Measurements from ENCODE around the gene TMEM203. TPM values are rescaled to one million over a fixed set of nuclear protein-coding genes. Genes with fewer than 3 reads are reported as not detected.

Gene TMEM203
- total and polyA plus RNA-seq, 2 experiments from 2014 or later: 32.7 to 53.4 TPM

DNA sequence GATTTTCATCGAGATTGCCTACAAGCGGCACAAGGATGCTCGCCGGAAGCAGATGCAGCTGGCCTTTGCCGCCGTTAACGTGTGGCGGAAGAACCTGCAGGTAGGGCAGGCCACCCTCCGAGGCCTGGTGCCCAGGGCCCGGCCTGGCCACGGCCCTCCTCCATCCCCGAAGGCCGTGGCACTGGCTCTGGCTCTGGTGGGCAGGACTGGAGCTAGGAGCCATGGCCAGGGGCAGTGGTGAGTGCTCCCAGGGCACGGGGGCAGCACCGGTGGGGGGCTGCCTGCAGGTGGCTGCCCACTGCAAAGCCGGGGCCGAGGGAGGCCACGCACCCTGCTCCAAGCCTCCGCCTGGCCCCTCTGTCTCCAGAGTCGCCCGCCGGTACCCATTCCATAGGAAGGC is 41.6 kb downstream of the TMEM203 start:
- no peaks in the 10 kb centered on the region for H3K36me3 Mint-ChIP-seq (ENCODE audit: low read depth)
- Histone ChIP-seq H3K36me3 (ENCODE audit: insufficient read depth) (no peaks in the 10 kb centered on the region), H3F3A (replicated peaks; ENCODE audit: low read depth) (no peaks in the 10 kb centered on the region), H4K20me1 (replicated peaks; ENCODE audit: insufficient read depth) (no peaks in the 10 kb centered on the region), H3K4me1 (ENCODE audit: insufficient read depth) (no peaks in the 10 kb centered on the region; the same call in 1 of the 2 replicates), H3K4me3 (peak overlapping the region; percentile 62; the same call in 1 of the 2 replicates), H3K9me2 (ENCODE audit: insufficient read depth) (no peaks in the 10 kb centered on the region), H3K27ac (ENCODE audit: low read depth) (no peak overlapping the region), H2AFZ (no peak overlapping the region), H3K79me2 (replicated peaks; ENCODE audit: insufficient read depth) (no peaks in the 10 kb centered on the region), H3K27me3 (ENCODE audit: insufficient read depth) (peaks cover 86% of the 10 kb centered on the region), H3K4me2 (peak overlapping the region; percentile 82)
- ATAC-seq (no peak), DNase-seq (ENCODE audit: low spot score) (no peak)
- peak overlapping the region; percentile 69 for H3K4me3 Mint-ChIP-seq
- no peak overlapping the region for H3K27ac Mint-ChIP-seq
- no peaks in the 10 kb centered on the region for H3K9me3 Mint-ChIP-seq
- no peak for TF ChIP-seq CREB1 (CRISPR knock-in tag; IDR thresholded peaks at IDR 0.05; ENCODE audit: low read depth)
- TF ChIP-seq, protein P1, sequence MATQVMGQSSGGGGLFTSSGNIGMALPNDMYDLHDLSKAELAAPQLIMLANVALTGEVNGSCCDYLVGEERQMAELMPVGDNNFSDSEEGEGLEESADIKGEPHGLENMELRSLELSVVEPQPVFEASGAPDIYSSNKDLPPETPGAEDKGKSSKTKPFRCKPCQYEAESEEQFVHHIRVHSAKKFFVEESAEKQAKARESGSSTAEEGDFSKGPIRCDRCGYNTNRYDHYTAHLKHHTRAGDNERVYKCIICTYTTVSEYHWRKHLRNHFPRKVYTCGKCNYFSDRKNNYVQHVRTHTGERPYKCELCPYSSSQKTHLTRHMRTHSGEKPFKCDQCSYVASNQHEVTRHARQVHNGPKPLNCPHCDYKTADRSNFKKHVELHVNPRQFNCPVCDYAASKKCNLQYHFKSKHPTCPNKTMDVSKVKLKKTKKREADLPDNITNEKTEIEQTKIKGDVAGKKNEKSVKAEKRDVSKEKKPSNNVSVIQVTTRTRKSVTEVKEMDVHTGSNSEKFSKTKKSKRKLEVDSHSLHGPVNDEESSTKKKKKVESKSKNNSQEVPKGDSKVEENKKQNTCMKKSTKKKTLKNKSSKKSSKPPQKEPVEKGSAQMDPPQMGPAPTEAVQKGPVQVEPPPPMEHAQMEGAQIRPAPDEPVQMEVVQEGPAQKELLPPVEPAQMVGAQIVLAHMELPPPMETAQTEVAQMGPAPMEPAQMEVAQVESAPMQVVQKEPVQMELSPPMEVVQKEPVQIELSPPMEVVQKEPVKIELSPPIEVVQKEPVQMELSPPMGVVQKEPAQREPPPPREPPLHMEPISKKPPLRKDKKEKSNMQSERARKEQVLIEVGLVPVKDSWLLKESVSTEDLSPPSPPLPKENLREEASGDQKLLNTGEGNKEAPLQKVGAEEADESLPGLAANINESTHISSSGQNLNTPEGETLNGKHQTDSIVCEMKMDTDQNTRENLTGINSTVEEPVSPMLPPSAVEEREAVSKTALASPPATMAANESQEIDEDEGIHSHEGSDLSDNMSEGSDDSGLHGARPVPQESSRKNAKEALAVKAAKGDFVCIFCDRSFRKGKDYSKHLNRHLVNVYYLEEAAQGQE (IDR thresholded peaks at IDR 0.05; ENCODE audit: unreplicated experiment): no peak
- TF ChIP-seq NANOG (IDR thresholded peaks at IDR 0.05; ENCODE audit: borderline replicate concordance): no peak
- no peak for TF ChIP-seq EZH2phosphoT487 (IDR thresholded peaks at IDR 0.05; ENCODE audit: unreplicated experiment)
- no peak for TF ChIP-seq ZNF114 (CRISPR knock-in tag; IDR thresholded peaks at IDR 0.05)
- TF ChIP-seq, protein P2, sequence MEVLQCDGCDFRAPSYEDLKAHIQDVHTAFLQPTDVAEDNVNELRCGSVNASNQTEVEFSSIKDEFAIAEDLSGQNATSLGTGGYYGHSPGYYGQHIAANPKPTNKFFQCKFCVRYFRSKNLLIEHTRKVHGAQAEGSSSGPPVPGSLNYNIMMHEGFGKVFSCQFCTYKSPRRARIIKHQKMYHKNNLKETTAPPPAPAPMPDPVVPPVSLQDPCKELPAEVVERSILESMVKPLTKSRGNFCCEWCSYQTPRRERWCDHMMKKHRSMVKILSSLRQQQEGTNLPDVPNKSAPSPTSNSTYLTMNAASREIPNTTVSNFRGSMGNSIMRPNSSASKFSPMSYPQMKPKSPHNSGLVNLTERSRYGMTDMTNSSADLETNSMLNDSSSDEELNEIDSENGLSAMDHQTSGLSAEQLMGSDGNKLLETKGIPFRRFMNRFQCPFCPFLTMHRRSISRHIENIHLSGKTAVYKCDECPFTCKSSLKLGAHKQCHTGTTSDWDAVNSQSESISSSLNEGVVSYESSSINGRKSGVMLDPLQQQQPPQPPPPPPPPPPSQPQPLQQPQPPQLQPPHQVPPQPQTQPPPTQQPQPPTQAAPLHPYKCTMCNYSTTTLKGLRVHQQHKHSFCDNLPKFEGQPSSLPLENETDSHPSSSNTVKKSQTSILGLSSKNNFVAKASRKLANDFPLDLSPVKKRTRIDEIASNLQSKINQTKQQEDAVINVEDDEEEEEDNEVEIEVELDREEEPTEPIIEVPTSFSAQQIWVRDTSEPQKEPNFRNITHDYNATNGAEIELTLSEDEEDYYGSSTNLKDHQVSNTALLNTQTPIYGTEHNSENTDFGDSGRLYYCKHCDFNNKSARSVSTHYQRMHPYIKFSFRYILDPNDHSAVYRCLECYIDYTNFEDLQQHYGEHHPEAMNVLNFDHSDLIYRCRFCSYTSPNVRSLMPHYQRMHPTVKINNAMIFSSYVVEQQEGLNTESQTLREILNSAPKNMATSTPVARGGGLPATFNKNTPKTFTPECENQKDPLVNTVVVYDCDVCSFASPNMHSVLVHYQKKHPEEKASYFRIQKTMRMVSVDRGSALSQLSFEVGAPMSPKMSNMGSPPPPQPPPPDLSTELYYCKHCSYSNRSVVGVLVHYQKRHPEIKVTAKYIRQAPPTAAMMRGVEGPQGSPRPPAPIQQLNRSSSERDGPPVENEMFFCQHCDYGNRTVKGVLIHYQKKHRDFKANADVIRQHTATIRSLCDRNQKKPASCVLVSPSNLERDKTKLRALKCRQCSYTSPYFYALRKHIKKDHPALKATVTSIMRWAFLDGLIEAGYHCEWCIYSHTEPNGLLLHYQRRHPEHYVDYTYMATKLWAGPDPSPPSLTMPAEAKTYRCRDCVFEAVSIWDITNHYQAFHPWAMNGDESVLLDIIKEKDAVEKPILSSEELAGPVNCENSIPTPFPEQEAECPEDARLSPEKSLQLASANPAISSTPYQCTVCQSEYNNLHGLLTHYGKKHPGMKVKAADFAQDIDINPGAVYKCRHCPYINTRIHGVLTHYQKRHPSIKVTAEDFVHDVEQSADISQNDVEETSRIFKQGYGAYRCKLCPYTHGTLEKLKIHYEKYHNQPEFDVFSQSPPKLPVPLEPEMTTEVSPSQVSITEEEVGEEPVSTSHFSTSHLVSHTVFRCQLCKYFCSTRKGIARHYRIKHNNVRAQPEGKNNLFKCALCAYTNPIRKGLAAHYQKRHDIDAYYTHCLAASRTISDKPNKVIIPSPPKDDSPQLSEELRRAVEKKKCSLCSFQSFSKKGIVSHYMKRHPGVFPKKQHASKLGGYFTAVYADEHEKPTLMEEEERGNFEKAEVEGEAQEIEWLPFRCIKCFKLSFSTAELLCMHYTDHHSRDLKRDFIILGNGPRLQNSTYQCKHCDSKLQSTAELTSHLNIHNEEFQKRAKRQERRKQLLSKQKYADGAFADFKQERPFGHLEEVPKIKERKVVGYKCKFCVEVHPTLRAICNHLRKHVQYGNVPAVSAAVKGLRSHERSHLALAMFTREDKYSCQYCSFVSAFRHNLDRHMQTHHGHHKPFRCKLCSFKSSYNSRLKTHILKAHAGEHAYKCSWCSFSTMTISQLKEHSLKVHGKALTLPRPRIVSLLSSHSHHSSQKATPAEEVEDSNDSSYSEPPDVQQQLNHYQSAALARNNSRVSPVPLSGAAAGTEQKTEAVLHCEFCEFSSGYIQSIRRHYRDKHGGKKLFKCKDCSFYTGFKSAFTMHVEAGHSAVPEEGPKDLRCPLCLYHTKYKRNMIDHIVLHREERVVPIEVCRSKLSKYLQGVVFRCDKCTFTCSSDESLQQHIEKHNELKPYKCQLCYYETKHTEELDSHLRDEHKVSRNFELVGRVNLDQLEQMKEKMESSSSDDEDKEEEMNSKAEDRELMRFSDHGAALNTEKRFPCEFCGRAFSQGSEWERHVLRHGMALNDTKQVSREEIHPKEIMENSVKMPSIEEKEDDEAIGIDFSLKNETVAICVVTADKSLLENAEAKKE (CRISPR knock-in tag; IDR thresholded peaks at IDR 0.05): no peak
- TF ChIP-seq STAT1 (IDR thresholded peaks at IDR 0.05; ENCODE audit: unreplicated experiment): no peak
- no peak for TF ChIP-seq POLR2AphosphoS5 (IDR thresholded peaks at IDR 0.05; ENCODE audit: low read depth)
- TF ChIP-seq ZNF331 (CRISPR knock-in tag; IDR thresholded peaks at IDR 0.05; ENCODE audit: low read depth): no peak
- TF ChIP-seq JUNB (IDR thresholded peaks at IDR 0.05; ENCODE audit: unreplicated experiment): no peak
- H3K4me1 Mint-ChIP-seq: no peaks in the 10 kb centered on the region; the same call in 2 of the 3 replicates
- H3K27me3 Mint-ChIP-seq (ENCODE audit: insufficient read depth, low read depth, poor library complexity): peaks cover 86% of the 10 kb centered on the region
